Measurements from ENCODE around the gene WNT4. TPM values are rescaled to one million over a fixed set of nuclear protein-coding genes. Genes with fewer than 3 reads are reported as not detected.

Gene WNT4
- total RNA-seq, 1 donor from 2014 or later = 1.1 TPM

- H3K4me3 ChIP-seq (ENCODE audit: low read depth, low read length) = no peak overlapping the region
- H3K27me3 ChIP-seq (ENCODE audit: control insufficient read depth, insufficient read depth, low read length) = peaks cover 6% of the 10 kb centered on the region
- TF ChIP-seq, protein P1, sequence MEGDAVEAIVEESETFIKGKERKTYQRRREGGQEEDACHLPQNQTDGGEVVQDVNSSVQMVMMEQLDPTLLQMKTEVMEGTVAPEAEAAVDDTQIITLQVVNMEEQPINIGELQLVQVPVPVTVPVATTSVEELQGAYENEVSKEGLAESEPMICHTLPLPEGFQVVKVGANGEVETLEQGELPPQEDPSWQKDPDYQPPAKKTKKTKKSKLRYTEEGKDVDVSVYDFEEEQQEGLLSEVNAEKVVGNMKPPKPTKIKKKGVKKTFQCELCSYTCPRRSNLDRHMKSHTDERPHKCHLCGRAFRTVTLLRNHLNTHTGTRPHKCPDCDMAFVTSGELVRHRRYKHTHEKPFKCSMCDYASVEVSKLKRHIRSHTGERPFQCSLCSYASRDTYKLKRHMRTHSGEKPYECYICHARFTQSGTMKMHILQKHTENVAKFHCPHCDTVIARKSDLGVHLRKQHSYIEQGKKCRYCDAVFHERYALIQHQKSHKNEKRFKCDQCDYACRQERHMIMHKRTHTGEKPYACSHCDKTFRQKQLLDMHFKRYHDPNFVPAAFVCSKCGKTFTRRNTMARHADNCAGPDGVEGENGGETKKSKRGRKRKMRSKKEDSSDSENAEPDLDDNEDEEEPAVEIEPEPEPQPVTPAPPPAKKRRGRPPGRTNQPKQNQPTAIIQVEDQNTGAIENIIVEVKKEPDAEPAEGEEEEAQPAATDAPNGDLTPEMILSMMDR (IDR thresholded peaks at IDR 0.05; ENCODE audit: insufficient read depth, low read length, severe bottlenecking) = no peak
- no peaks in the 10 kb centered on the region for H3K36me3 ChIP-seq (ENCODE audit: control insufficient read depth, insufficient read depth, low read length)
- DNase-seq (ENCODE audit: low read depth) = no peak
- no peak for FAIRE-seq
Observed at GRCh38 chr1:22188436-22188835, 45.5 kb upstream of the WNT4 start.

GRCh38 chr1:22186311-22186710 lies 43.4 kb upstream of the WNT4 start:
- Histone ChIP-seq H3K36me3 (ENCODE audit: control insufficient read depth, insufficient read depth, low read length) (no peaks in the 10 kb centered on the region), H3K27me3 (ENCODE audit: control insufficient read depth, insufficient read depth, low read length) (peaks cover 10% of the 10 kb centered on the region), H3K4me3 (ENCODE audit: low read depth, low read length) (no peak overlapping the region)
- TF ChIP-seq, protein P1 (IDR thresholded peaks at IDR 0.05; ENCODE audit: insufficient read depth, low read length, severe bottlenecking) = no peak
- FAIRE-seq (no peak), DNase-seq (ENCODE audit: low read depth) (no peak)

- no peak overlapping the region for H3K4me3 ChIP-seq (ENCODE audit: low read depth, low read length)
- FAIRE-seq (no peak), DNase-seq (ENCODE audit: low read depth) (peak; percentile 80)
- TF ChIP-seq, protein P1 (IDR thresholded peaks at IDR 0.05; ENCODE audit: insufficient read depth, low read length, severe bottlenecking) = no peak
- no peaks in the 10 kb centered on the region for H3K36me3 ChIP-seq (ENCODE audit: control insufficient read depth, insufficient read depth, low read length)
- peaks cover 10% of the 10 kb centered on the region for H3K27me3 ChIP-seq (ENCODE audit: control insufficient read depth, insufficient read depth, low read length)
Observed at GRCh38 chr1:22184892-22185612, 42.2 kb upstream of the WNT4 start.

- Histone ChIP-seq H3K4me3 (ENCODE audit: low read depth, low read length) (no peak overlapping the region), H3K27me3 (ENCODE audit: control insufficient read depth, insufficient read depth, low read length) (peaks cover 10% of the 10 kb centered on the region), H3K36me3 (ENCODE audit: control insufficient read depth, insufficient read depth, low read length) (no peaks in the 10 kb centered on the region)
- DNase-seq (ENCODE audit: low read depth) = no peak
- FAIRE-seq = no peak
- TF ChIP-seq, protein P1 (IDR thresholded peaks at IDR 0.05; ENCODE audit: insufficient read depth, low read length, severe bottlenecking) = no peak
Observed at GRCh38 chr1:22184454-22184853, 41.6 kb upstream of the WNT4 start.

GRCh38 chr1:22182715-22183114 lies 39.8 kb upstream of the WNT4 start:
- no peak for DNase-seq (ENCODE audit: low read depth)
- no peaks in the 10 kb centered on the region for H3K36me3 ChIP-seq (ENCODE audit: control insufficient read depth, insufficient read depth, low read length)
- TF ChIP-seq, protein P1 (IDR thresholded peaks at IDR 0.05; ENCODE audit: insufficient read depth, low read length, severe bottlenecking) = no peak
- FAIRE-seq = no peak
- peaks cover 10% of the 10 kb centered on the region for H3K27me3 ChIP-seq (ENCODE audit: control insufficient read depth, insufficient read depth, low read length)
- no peak overlapping the region for H3K4me3 ChIP-seq (ENCODE audit: low read depth, low read length)
